Peyer's patch (tissue), 4 donors: ENCODE measurements around the gene EPHA7.

Experiments used
- POLR2A ChIP-seq, 2 donors: fragments of 450-650 bp; IDR thresholded peaks; one replicate each; pipeline ENCODE4 v1.5.1; 2017; ENCODE audit warnings: antibody characterized with exemption in 2 of 2, mild to moderate bottlenecking in 2 of 2, moderate library complexity in 2 of 2
- TF ChIP-seq, protein P1 (sequence below), 6 experiments: fragments of 450-650 bp in 4 of 6; fragments of 200-600 bp in 2 of 6; sonication (generic) in 1 of 6; IDR thresholded peaks; one replicate each; pipeline ENCODE4 v1.5.1; 2017 to 2019; ENCODE audit warnings: antibody characterized with exemption in 6 of 6, mild to moderate bottlenecking in 3 of 6, moderate library complexity in 1 of 6

DNA sequence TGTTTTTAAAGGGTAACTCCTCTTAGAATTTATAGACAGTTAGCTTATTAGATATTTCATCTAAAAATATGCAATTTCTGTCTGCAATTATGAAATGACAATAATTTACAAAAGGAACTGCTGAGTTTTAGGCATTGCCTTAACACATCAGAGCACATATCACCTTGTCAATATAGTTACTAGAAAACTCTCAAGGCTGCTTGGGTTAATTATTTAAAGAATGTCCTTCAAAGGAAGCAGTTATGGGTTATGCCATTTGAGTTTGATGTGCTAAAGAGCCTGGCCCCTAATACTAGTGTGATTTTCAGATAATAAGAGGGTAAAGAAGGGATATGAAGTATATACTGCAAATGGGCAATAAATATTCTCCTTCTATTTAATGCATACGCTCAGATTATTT lies 192.5 kb downstream of the EPHA7 start:
- TF ChIP-seq POLR2A (IDR thresholded peaks at IDR 0.05): no peak
- TF ChIP-seq, protein P1, sequence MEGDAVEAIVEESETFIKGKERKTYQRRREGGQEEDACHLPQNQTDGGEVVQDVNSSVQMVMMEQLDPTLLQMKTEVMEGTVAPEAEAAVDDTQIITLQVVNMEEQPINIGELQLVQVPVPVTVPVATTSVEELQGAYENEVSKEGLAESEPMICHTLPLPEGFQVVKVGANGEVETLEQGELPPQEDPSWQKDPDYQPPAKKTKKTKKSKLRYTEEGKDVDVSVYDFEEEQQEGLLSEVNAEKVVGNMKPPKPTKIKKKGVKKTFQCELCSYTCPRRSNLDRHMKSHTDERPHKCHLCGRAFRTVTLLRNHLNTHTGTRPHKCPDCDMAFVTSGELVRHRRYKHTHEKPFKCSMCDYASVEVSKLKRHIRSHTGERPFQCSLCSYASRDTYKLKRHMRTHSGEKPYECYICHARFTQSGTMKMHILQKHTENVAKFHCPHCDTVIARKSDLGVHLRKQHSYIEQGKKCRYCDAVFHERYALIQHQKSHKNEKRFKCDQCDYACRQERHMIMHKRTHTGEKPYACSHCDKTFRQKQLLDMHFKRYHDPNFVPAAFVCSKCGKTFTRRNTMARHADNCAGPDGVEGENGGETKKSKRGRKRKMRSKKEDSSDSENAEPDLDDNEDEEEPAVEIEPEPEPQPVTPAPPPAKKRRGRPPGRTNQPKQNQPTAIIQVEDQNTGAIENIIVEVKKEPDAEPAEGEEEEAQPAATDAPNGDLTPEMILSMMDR (IDR thresholded peaks at IDR 0.05): no peak
